Measurements from ENCODE around the gene OR6N1. TPM values are rescaled to one million over a fixed set of nuclear protein-coding genes. Genes with fewer than 3 reads are reported as not detected.

The OR6N1 gene
- total and polyA plus RNA-seq, 2 donors (not counting 3 experiments of a cell fraction or from before 2014, with no cell fraction given): not detected

DNA sequence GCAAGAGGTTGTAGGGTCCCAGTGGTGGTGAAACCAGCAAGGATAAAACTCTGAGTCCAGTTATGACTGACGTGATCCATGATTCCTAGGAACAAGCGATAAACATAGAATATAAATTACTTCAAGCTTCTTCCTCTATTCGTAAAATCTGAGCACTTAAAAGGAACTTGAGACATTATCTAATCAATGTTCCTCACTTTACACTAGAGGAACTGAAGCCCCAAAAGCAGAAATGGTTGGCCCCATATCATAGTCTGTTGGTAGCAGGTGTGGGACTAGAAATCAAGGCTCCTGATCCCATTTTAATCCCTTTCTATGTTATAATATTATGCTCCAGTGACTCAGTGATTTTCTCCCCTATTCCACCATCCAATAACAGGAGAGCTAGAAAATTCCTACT is 37.3 kb upstream of the OR6N1 start:
- ChIA-PET POLR2A (no interaction called here), CTCF (no interaction called here)
- no peak for FAIRE-seq
- no peak overlapping the region for H2AFZ ChIP-seq (ENCODE audit: low read depth, low read length)
- no peaks in the 10 kb centered on the region for H3K4me1 ChIP-seq (ENCODE audit: control insufficient read depth, extremely low read depth, insufficient read depth, low read length)
- intact Hi-C loops (cut with micrococcal nuclease): no loop called here
- no peak overlapping the region for H3K9ac ChIP-seq (replicated peaks; ENCODE audit: extremely low read depth, insufficient read depth, low read length)
- H3K4me3 ChIP-seq (replicated peaks in 1 of 3; ENCODE audit: insufficient read depth in 1 of 3, low read depth in 1 of 3, low read length in 3 of 3): no peak overlapping the region
- no peaks in the 10 kb centered on the region for H3K36me3 ChIP-seq (ENCODE audit: control insufficient read depth in 2 of 2, extremely low read depth in 1 of 2, insufficient read depth in 2 of 2, low read length in 2 of 2)
- no peak for DNase-seq (ENCODE audit: low read depth, low spot score)
- no TSS peak for BruUV-seq (replicated peaks)
- H3K27me3 ChIP-seq (ENCODE audit: control insufficient read depth in 2 of 2, insufficient read depth in 2 of 2, low read length in 2 of 2): no peaks in the 10 kb centered on the region
- no peaks in the 10 kb centered on the region for H3K79me2 ChIP-seq (ENCODE audit: control insufficient read depth, insufficient read depth, low read length)
- H3K27ac ChIP-seq (ENCODE audit: insufficient read depth, low read depth, low read length): no peak overlapping the region
- no peak overlapping the region for H3K4me2 ChIP-seq (ENCODE audit: insufficient read depth, low read length)
- TF ChIP-seq EZH2 (IDR thresholded peaks at IDR 0.05; ENCODE audit: borderline replicate concordance, low read depth, low read length, severe bottlenecking): no peak
- TF ChIP-seq, protein P1, sequence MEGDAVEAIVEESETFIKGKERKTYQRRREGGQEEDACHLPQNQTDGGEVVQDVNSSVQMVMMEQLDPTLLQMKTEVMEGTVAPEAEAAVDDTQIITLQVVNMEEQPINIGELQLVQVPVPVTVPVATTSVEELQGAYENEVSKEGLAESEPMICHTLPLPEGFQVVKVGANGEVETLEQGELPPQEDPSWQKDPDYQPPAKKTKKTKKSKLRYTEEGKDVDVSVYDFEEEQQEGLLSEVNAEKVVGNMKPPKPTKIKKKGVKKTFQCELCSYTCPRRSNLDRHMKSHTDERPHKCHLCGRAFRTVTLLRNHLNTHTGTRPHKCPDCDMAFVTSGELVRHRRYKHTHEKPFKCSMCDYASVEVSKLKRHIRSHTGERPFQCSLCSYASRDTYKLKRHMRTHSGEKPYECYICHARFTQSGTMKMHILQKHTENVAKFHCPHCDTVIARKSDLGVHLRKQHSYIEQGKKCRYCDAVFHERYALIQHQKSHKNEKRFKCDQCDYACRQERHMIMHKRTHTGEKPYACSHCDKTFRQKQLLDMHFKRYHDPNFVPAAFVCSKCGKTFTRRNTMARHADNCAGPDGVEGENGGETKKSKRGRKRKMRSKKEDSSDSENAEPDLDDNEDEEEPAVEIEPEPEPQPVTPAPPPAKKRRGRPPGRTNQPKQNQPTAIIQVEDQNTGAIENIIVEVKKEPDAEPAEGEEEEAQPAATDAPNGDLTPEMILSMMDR (IDR thresholded peaks at IDR 0.05; ENCODE audit: extremely low read depth in 1 of 2, insufficient read depth in 1 of 2, low read depth in 1 of 2, low read length in 2 of 2): no peak
- TF ChIP-seq POLR2A (IDR thresholded peaks at IDR 0.05; ENCODE audit: low read depth, low read length): no peak
- no peak for TF ChIP-seq GATA2 (IDR thresholded peaks at IDR 0.05; ENCODE audit: insufficient read depth, insufficient read length, low read depth, low read length)
- TF ChIP-seq MYC (IDR thresholded peaks at IDR 0.05; ENCODE audit: low read depth, low read length): no peak
- TF ChIP-seq FOS (IDR thresholded peaks at IDR 0.05; ENCODE audit: borderline replicate concordance, insufficient read depth, low read length): no peak
- no peak for TF ChIP-seq JUN (IDR thresholded peaks at IDR 0.05; ENCODE audit: borderline replicate concordance, insufficient read depth, insufficient read length, low read depth)
- no peak for TF ChIP-seq POLR2AphosphoS5 (IDR thresholded peaks at IDR 0.05; ENCODE audit: insufficient read depth, low read depth, low read length)
- TF ChIP-seq, protein P2, sequence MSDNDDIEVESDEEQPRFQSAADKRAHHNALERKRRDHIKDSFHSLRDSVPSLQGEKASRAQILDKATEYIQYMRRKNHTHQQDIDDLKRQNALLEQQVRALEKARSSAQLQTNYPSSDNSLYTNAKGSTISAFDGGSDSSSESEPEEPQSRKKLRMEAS (IDR thresholded peaks at IDR 0.05; ENCODE audit: insufficient read depth, insufficient read length): no peak
- dilution Hi-C loops (cut with MboI; ENCODE audit: extremely low pct_ligation_motif_present, low sequenced_read_pairs): no loop called here
- no peaks in the 10 kb centered on the region for H3K9me3 ChIP-seq (replicated peaks; ENCODE audit: control insufficient read depth, insufficient read depth, low read length)
- H4K20me1 ChIP-seq (replicated peaks; ENCODE audit: control insufficient read depth, extremely low read depth, insufficient read depth, low read length): no peaks in the 10 kb centered on the region
- H3K9me1 ChIP-seq (replicated peaks; ENCODE audit: control insufficient read depth, extremely low read depth, insufficient read depth, low read length): no peaks in the 10 kb centered on the region

All from endothelial cell of umbilical vein (primary cell).